Measurements from ENCODE around the gene ZNF326. TPM values are rescaled to one million over a fixed set of nuclear protein-coding genes. Genes with fewer than 3 reads are reported as not detected.

Gene ZNF326
- total and polyA plus RNA-seq, 2 of the 8 experiments (the other 6 are each of a cell fraction or from before 2014, with no cell fraction given): 12.2 to 30.6 TPM

DNA sequence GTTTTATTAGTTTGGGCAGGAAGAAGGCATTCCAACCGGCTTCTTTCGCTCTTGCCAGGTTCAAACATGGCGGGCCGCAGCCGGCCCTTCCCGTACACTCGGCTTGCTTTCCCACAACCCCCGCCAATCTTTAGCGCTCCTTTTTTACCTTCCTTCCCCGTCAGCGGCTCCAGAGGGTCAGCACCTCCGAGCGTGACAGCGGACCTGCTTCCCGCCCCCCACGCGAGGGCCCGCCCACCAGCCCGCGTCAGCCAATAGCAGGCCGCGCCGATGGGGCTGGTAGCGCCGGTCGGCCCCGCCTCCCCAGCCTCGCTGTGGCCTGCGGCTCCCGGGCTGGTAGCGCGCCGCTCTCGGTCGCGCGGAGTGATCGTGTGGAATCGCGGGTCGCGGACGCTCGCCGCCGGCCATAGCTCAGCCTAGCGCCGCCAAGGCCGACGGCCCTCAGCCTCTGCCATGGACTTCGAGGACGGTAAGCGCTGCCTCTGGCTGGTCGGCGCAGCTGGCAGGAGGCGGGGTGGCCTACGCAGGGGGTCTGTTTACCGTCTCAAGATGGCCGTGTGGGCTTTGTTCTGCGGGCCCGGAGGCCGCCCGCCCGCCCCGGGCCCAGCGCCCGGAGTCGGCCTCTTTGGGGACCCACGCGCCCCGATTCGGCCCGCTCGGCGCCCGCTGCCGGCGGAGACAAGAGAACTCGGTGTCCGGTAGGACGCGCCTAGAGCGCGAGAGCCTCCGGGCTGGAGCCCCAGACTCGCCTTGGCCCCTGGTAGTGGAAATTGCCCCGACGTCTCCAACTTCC lies at the start of gene ZNF326 (continued):
- TF ChIP-seq, protein P1, sequence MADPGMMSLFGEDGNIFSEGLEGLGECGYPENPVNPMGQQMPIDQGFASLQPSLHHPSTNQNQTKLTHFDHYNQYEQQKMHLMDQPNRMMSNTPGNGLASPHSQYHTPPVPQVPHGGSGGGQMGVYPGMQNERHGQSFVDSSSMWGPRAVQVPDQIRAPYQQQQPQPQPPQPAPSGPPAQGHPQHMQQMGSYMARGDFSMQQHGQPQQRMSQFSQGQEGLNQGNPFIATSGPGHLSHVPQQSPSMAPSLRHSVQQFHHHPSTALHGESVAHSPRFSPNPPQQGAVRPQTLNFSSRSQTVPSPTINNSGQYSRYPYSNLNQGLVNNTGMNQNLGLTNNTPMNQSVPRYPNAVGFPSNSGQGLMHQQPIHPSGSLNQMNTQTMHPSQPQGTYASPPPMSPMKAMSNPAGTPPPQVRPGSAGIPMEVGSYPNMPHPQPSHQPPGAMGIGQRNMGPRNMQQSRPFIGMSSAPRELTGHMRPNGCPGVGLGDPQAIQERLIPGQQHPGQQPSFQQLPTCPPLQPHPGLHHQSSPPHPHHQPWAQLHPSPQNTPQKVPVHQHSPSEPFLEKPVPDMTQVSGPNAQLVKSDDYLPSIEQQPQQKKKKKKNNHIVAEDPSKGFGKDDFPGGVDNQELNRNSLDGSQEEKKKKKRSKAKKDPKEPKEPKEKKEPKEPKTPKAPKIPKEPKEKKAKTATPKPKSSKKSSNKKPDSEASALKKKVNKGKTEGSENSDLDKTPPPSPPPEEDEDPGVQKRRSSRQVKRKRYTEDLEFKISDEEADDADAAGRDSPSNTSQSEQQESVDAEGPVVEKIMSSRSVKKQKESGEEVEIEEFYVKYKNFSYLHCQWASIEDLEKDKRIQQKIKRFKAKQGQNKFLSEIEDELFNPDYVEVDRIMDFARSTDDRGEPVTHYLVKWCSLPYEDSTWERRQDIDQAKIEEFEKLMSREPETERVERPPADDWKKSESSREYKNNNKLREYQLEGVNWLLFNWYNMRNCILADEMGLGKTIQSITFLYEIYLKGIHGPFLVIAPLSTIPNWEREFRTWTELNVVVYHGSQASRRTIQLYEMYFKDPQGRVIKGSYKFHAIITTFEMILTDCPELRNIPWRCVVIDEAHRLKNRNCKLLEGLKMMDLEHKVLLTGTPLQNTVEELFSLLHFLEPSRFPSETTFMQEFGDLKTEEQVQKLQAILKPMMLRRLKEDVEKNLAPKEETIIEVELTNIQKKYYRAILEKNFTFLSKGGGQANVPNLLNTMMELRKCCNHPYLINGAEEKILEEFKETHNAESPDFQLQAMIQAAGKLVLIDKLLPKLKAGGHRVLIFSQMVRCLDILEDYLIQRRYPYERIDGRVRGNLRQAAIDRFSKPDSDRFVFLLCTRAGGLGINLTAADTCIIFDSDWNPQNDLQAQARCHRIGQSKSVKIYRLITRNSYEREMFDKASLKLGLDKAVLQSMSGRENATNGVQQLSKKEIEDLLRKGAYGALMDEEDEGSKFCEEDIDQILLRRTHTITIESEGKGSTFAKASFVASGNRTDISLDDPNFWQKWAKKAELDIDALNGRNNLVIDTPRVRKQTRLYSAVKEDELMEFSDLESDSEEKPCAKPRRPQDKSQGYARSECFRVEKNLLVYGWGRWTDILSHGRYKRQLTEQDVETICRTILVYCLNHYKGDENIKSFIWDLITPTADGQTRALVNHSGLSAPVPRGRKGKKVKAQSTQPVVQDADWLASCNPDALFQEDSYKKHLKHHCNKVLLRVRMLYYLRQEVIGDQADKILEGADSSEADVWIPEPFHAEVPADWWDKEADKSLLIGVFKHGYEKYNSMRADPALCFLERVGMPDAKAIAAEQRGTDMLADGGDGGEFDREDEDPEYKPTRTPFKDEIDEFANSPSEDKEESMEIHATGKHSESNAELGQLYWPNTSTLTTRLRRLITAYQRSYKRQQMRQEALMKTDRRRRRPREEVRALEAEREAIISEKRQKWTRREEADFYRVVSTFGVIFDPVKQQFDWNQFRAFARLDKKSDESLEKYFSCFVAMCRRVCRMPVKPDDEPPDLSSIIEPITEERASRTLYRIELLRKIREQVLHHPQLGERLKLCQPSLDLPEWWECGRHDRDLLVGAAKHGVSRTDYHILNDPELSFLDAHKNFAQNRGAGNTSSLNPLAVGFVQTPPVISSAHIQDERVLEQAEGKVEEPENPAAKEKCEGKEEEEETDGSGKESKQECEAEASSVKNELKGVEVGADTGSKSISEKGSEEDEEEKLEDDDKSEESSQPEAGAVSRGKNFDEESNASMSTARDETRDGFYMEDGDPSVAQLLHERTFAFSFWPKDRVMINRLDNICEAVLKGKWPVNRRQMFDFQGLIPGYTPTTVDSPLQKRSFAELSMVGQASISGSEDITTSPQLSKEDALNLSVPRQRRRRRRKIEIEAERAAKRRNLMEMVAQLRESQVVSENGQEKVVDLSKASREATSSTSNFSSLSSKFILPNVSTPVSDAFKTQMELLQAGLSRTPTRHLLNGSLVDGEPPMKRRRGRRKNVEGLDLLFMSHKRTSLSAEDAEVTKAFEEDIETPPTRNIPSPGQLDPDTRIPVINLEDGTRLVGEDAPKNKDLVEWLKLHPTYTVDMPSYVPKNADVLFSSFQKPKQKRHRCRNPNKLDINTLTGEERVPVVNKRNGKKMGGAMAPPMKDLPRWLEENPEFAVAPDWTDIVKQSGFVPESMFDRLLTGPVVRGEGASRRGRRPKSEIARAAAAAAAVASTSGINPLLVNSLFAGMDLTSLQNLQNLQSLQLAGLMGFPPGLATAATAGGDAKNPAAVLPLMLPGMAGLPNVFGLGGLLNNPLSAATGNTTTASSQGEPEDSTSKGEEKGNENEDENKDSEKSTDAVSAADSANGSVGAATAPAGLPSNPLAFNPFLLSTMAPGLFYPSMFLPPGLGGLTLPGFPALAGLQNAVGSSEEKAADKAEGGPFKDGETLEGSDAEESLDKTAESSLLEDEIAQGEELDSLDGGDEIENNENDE (IDR thresholded peaks at IDR 0.05; ENCODE audit: insufficient replicate concordance, low read length): no peak
- TF ChIP-seq KDM5A (IDR thresholded peaks at IDR 0.05; ENCODE audit: low read length) (no peak), KDM4A (IDR thresholded peaks at IDR 0.05; ENCODE audit: low read depth, low read length, severe bottlenecking) (peak; percentile 91), TAF7 (optimal IDR thresholded peaks at IDR 0.05; ENCODE audit: borderline replicate concordance, low read depth, low read length) (peak; percentile 91), CTBP2 (IDR thresholded peaks at IDR 0.05; ENCODE audit: borderline replicate concordance, insufficient read depth, insufficient read length, low read length) (no peak), ASH2L (IDR thresholded peaks at IDR 0.05; ENCODE audit: low read length) (peak; percentile 97), HDAC6 (IDR thresholded peaks at IDR 0.05; ENCODE audit: low read depth, low read length) (no peak), RAD21 (IDR thresholded peaks at IDR 0.05 in 1 of 2, conservative IDR thresholded peaks at IDR 0.05 in 1 of 2; ENCODE audit: low read depth in 2 of 2, low read length in 2 of 2) (no peak), BRCA1 (IDR thresholded peaks at IDR 0.05; ENCODE audit: low read depth, low read length) (no peak)

Data from H1 (cell line).